Neural progenitor cell (in vitro differentiated cells): ENCODE results near the gene MPP2. TPM values are rescaled to one million over a fixed set of nuclear protein-coding genes. Genes with fewer than 3 reads are reported as not detected.

Source experiments
- DNase-seq: peaks from one replicate; pipeline ENCODE4 v3.0.0-alpha.2; 2016; ENCODE audit warnings: low spot score
- H2AFZ ChIP-seq: fragments of 200-600 bp; sonication (generic); replicated peaks from 2 replicates; pipeline ENCODE4 v1.6.1; 2016; ENCODE audit warnings: antibody characterized with exemption
- H3F3A ChIP-seq: fragments of 200-600 bp; sonication (generic); 2 replicates; pipeline ENCODE4 v1.6.1; 2016; ENCODE audit warnings: antibody characterized with exemption, low read depth
- H3K27ac ChIP-seq: fragments of 200-600 bp; sonication (generic); 2 replicates; pipeline ENCODE4 v1.5.1; 2016; ENCODE audit warnings: mild to moderate bottlenecking
- H3K27me3 ChIP-seq: fragments of 200-600 bp; sonication (generic); 2 replicates; pipeline ENCODE4 v1.6.1; 2016; ENCODE audit warnings: mild to moderate bottlenecking, moderate library complexity
- H3K36me3 ChIP-seq: fragments of 200-600 bp; sonication (generic); 2 replicates; pipeline ENCODE4 v1.5.1; 2016
- H3K4me1 ChIP-seq: fragments of 200-600 bp; sonication (generic); 2 replicates; pipeline ENCODE4 v1.6.1; 2016; ENCODE audit warnings: mixed run types
- H3K4me2 ChIP-seq: fragments of 200-600 bp; sonication (generic); 2 replicates; pipeline ENCODE4 v1.6.1; 2016
- H3K4me3 ChIP-seq: fragments of 200-600 bp; sonication (generic); 2 replicates; pipeline ENCODE4 v1.5.1; 2016
- H3K79me2 ChIP-seq: fragments of 200-600 bp; sonication (generic); 2 replicates; pipeline ENCODE4 v1.6.1; 2016; ENCODE audit warnings: low read depth
- H3K9ac ChIP-seq: fragments of 200-600 bp; sonication (generic); 2 replicates; pipeline ENCODE4 v1.6.1; 2016
- H3K9me3 ChIP-seq: fragments of 200-600 bp; sonication (generic); 2 replicates; pipeline ENCODE4 v1.5.1; 2016; ENCODE audit warnings: low read depth
- H4K20me1 ChIP-seq: fragments of 200-600 bp; sonication (generic); 2 replicates; pipeline ENCODE4 v1.6.1; 2016; ENCODE audit warnings: low read depth
- H3K27ac Mint-ChIP-seq: 3 replicates; pipeline ENCODE4 v1.8.0; 2021; ENCODE audit warnings: mixed read lengths
- H3K27me3 Mint-ChIP-seq: 2 replicates; pipeline ENCODE4 v1.8.0; 2022; ENCODE audit warnings: low read depth, mild to moderate bottlenecking, inconsistent platforms, moderate library complexity, mixed read lengths; ENCODE audit not compliant: insufficient read depth
- H3K36me3 Mint-ChIP-seq: 3 replicates; pipeline ENCODE4 v1.8.0; 2021; ENCODE audit warnings: mixed read lengths
- H3K4me1 Mint-ChIP-seq: 3 replicates; pipeline ENCODE4 v1.8.0; 2021; ENCODE audit warnings: mixed read lengths
- H3K4me3 Mint-ChIP-seq: 3 replicates; pipeline ENCODE4 v1.8.0; 2021; ENCODE audit warnings: mild to moderate bottlenecking, moderate library complexity, mixed read lengths
- H3K9me3 Mint-ChIP-seq: 3 replicates; pipeline ENCODE4 v1.8.0; 2020; ENCODE audit warnings: mixed read lengths
- CTCF ChIP-seq: fragments of 200-600 bp; sonication (generic); IDR thresholded peaks from 2 replicates; pipeline ENCODE4 v1.5.1; 2017; ENCODE audit warnings: antibody characterized with exemption, mild to moderate bottlenecking
- EZH2 ChIP-seq: fragments of 200-600 bp; sonication (generic); IDR thresholded peaks from 2 replicates; pipeline ENCODE4 v1.6.1; 2017; ENCODE audit warnings: antibody characterized with exemption, mild to moderate bottlenecking, moderate library complexity
- EZH2phosphoT487 ChIP-seq: fragments of 200-600 bp; sonication (generic); IDR thresholded peaks from 2 replicates; pipeline ENCODE4 v1.6.1; 2017; ENCODE audit warnings: antibody characterized with exemption
- total RNA-seq: library from RNA; depleted of rRNA; stranded (reverse); fragments of >200 nt; gene quantifications from 2 replicates; pipeline ENCODE4 v1.2.3, GENCODE V29; 2015; ENCODE audit warnings: low replicate concordance

Gene MPP2
- total RNA-seq, 1 donor from 2014 or later, result 7.8 TPM

- no peaks in the 10 kb centered on the region for H3K9me3 Mint-ChIP-seq
- no peak overlapping the region for H3K4me3 ChIP-seq
Measured at GRCh38 chr17:43880420-43880991, 26.8 kb downstream of the MPP2 start.

GRCh38 chr17:43879723-43880419, 27.5 kb downstream of the MPP2 start:
- Histone ChIP-seq H3K79me2 (no peaks in the 10 kb centered on the region), H3K4me1 (peaks cover 3% of the 10 kb centered on the region), H3K4me2 (no peak overlapping the region), H3K27ac (no peak overlapping the region), H2AFZ (no peak overlapping the region), H3K36me3 (no peaks in the 10 kb centered on the region), H3K9me3 (no peaks in the 10 kb centered on the region), H4K20me1 (peaks cover 8% of the 10 kb centered on the region), H3K27me3 (no peaks in the 10 kb centered on the region), H3K4me3 (no peak overlapping the region), H3K9ac (no peak overlapping the region), H3F3A (no peaks in the 10 kb centered on the region)
- H3K27ac Mint-ChIP-seq, result no peak overlapping the region
- H3K9me3 Mint-ChIP-seq, result no peaks in the 10 kb centered on the region
- no peak for TF ChIP-seq CTCF
- no peak for TF ChIP-seq EZH2phosphoT487
- TF ChIP-seq EZH2, result no peak
- peaks cover 4% of the 10 kb centered on the region for H3K36me3 Mint-ChIP-seq
- H3K27me3 Mint-ChIP-seq, result peaks cover 2% of the 10 kb centered on the region
- no peak for DNase-seq
- peaks cover 10% of the 10 kb centered on the region for H3K4me1 Mint-ChIP-seq
- no peak overlapping the region for H3K4me3 Mint-ChIP-seq

More at GRCh38 chr17:43880420-43880991, 26.8 kb downstream of the MPP2 start:
- Histone ChIP-seq H2AFZ (no peak overlapping the region), H3K4me2 (no peak overlapping the region), H3F3A (no peaks in the 10 kb centered on the region), H3K9ac (no peak overlapping the region), H3K27me3 (no peaks in the 10 kb centered on the region), H3K27ac (no peak overlapping the region), H3K4me1 (peaks cover 3% of the 10 kb centered on the region), H3K79me2 (no peaks in the 10 kb centered on the region), H4K20me1 (peaks cover 8% of the 10 kb centered on the region), H3K9me3 (no peaks in the 10 kb centered on the region), H3K36me3 (no peaks in the 10 kb centered on the region)
- TF ChIP-seq CTCF (peak; percentile 79), EZH2 (no peak), EZH2phosphoT487 (no peak)
- Mint-ChIP-seq H3K4me1 (peaks cover 10% of the 10 kb centered on the region), H3K27me3 (peaks cover 2% of the 10 kb centered on the region), H3K4me3 (no peak overlapping the region), H3K27ac (no peak overlapping the region), H3K36me3 (peaks cover 4% of the 10 kb centered on the region)
- peak; percentile 74 for DNase-seq

DNA sequence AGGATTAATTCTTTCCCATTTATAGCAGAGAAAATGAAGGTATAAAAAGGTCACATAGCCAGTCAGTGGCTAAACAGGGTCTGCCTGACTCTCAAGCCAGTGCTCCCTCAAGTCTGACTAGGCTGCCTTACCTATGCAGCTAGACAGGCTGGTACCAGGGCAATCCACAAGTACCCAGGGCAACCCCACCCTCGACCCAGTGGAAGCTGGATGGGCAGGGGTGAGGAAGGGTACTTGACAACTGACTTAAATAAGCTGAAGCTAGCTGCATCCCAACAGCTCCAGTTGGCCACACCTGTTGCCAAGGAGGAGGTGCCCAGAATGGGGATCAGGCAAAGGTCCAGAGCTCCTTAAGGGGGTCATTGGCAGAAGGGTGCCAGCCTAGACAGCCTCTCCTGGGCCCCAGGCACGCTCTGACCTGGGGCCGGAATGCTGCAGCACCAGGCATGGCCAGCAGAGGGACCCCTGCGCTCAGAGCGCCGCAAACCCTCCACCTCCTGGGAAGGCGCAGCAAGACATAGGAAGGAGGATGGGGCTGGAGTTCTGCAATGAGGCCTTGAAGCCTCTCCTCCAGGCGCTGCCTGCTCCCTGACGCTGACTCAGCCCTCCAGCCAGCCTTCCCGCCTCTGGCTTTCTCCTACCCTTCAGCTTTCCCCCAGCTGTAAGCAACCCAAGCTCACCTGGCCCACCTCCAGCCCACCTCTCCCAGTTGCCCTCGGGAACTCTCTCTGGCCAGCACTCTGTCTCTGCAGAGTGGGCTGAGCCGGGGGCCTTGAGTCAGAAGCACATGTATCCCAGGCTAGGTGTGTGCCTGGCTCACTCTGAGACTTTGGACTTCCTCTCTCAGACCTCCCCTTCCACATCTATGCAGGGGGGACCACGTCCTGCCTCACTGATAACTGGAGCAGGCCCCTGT, 28.8 kb downstream of the MPP2 start:
- Histone ChIP-seq H2AFZ (no peak overlapping the region), H3F3A (no peaks in the 10 kb centered on the region), H3K4me2 (no peak overlapping the region), H4K20me1 (peaks cover 8% of the 10 kb centered on the region), H3K9me3 (no peaks in the 10 kb centered on the region), H3K4me3 (no peak overlapping the region), H3K9ac (no peak overlapping the region), H3K27ac (no peak overlapping the region), H3K36me3 (no peaks in the 10 kb centered on the region), H3K79me2 (no peaks in the 10 kb centered on the region), H3K27me3 (no peaks in the 10 kb centered on the region), H3K4me1 (peaks cover 3% of the 10 kb centered on the region)
- peak; percentile 86 for DNase-seq
- peaks cover 2% of the 10 kb centered on the region for H3K27me3 Mint-ChIP-seq
- no peak overlapping the region for H3K27ac Mint-ChIP-seq
- peaks cover 10% of the 10 kb centered on the region for H3K4me1 Mint-ChIP-seq
- peaks cover 4% of the 10 kb centered on the region for H3K36me3 Mint-ChIP-seq
- H3K9me3 Mint-ChIP-seq, result no peaks in the 10 kb centered on the region
- no peak overlapping the region for H3K4me3 Mint-ChIP-seq
- peak; percentile 87 for TF ChIP-seq CTCF
- no peak for TF ChIP-seq EZH2
